Loucy (cell line): ENCODE measurements around the gene SLC46A3.

Experiments
- H2AFZ ChIP-seq: fragments of 200-600 bp; sonication (generic); 2 replicates; pipeline ENCODE4 v1.6.0; 2016; ENCODE audit warnings: antibody characterized with exemption, mild to moderate bottlenecking, low read length, moderate library complexity
- H3F3A ChIP-seq: fragments of 200-600 bp; 2 replicates; pipeline ENCODE4 v1.6.0; 2016; ENCODE audit warnings: antibody characterized with exemption, low read depth, mild to moderate bottlenecking
- H3K27me3 ChIP-seq: fragments of 200-600 bp; sonication (generic); 2 replicates; pipeline ENCODE4 v1.6.1; 2014; ENCODE audit warnings: low read length, mild to moderate bottlenecking; ENCODE audit not compliant: insufficient read depth, poor library complexity, severe bottlenecking
- H3K36me3 ChIP-seq: fragments of 200-600 bp; sonication (generic); 2 replicates; pipeline ENCODE4 v1.6.1; 2016; ENCODE audit warnings: low read length; ENCODE audit not compliant: insufficient read depth
- H3K4me1 ChIP-seq: fragments of 200-600 bp; sonication (generic); 2 replicates; pipeline ENCODE4 v1.5.1; 2014; ENCODE audit warnings: low read length, mild to moderate bottlenecking; ENCODE audit not compliant: insufficient read depth, poor library complexity, severe bottlenecking
- H3K4me2 ChIP-seq: fragments of 200-600 bp; sonication (generic); 2 replicates; pipeline ENCODE4 v1.6.0; 2014; ENCODE audit warnings: antibody characterized with exemption, low read length, low read depth, mild to moderate bottlenecking; ENCODE audit not compliant: poor library complexity, severe bottlenecking
- H3K4me3 ChIP-seq: fragments of 200-600 bp; sonication (generic); 2 replicates; pipeline ENCODE4 v1.5.1; 2014; ENCODE audit warnings: low read length, mild to moderate bottlenecking, mixed read lengths; ENCODE audit not compliant: poor library complexity, severe bottlenecking
- H3K79me2 ChIP-seq: fragments of 200-600 bp; sonication (generic); 2 replicates; pipeline ENCODE4 v1.6.1; 2014; ENCODE audit warnings: low read length; ENCODE audit not compliant: insufficient read depth
- H3K9ac ChIP-seq: fragments of 200-600 bp; sonication (generic); 2 replicates; pipeline ENCODE4 v1.6.0; 2014; ENCODE audit warnings: mild to moderate bottlenecking, low read depth, low read length, moderate library complexity; ENCODE audit not compliant: poor library complexity, severe bottlenecking
- H3K9me2 ChIP-seq: fragments of 200-600 bp; sonication (generic); replicated peaks from 2 replicates; pipeline ENCODE4 v1.6.1; 2016; ENCODE audit warnings: low read depth, low read length, mixed read lengths
- H3K9me3 ChIP-seq: fragments of 200-600 bp; sonication (generic); 2 replicates; pipeline ENCODE4 v1.6.1; 2014; ENCODE audit warnings: mild to moderate bottlenecking, antibody characterized with exemption, low read length, low read depth; ENCODE audit not compliant: insufficient read depth
- H4K20me1 ChIP-seq: fragments of 200-600 bp; sonication (generic); 2 replicates; pipeline ENCODE4 v1.6.0; 2014; ENCODE audit warnings: antibody characterized with exemption, low read length, mild to moderate bottlenecking; ENCODE audit not compliant: insufficient read depth, poor library complexity, severe bottlenecking
- EZH2phosphoT487 ChIP-seq: fragments of 200-600 bp; IDR thresholded peaks from 2 replicates; pipeline ENCODE4 v1.6.1; 2018; ENCODE audit warnings: antibody characterized with exemption, mild to moderate bottlenecking, moderate library complexity, borderline replicate concordance
- TF ChIP-seq, protein P1 (sequence below): fragments of 200-600 bp; sonication (generic); conservative IDR thresholded peaks from 2 replicates; pipeline ENCODE4 v1.5.1; 2014; ENCODE audit warnings: mild to moderate bottlenecking, antibody characterized with exemption, low read length

The SLC46A3 gene

DNA sequence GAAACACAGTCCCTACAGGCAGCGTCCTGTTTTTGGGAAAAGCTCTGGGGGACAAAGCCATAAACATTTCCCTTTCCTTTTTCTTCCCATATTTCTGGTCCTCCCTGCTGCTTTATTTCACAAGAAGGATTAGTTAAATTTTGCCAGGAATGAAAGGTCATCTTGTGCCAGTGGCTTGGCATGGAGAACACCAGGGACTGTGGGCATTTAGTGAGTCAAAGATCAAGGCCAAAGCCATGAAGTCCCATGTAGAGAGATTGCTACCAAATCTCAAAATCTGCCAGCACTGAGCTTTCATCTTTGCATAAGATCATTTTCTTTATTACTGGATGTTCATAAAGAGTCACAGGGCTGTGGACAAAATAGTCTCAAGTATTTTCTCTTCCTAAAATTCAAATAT is 29.1 kb upstream of the SLC46A3 start:
- H3K4me2 ChIP-seq: no peak overlapping the region
- no peaks in the 10 kb centered on the region for H3K79me2 ChIP-seq
- H3K9me2 ChIP-seq: no peaks in the 10 kb centered on the region
- H3K4me3 ChIP-seq: no peak overlapping the region
- no peaks in the 10 kb centered on the region for H3K27me3 ChIP-seq
- H3F3A ChIP-seq: 0 out of 2 replicates have a peak, but pooled peaks cover 6% of the 10 kb centered on the region
- H3K36me3 ChIP-seq: no peaks in the 10 kb centered on the region
- H3K9me3 ChIP-seq: no peaks in the 10 kb centered on the region
- no peak for TF ChIP-seq EZH2phosphoT487
- TF ChIP-seq, protein P1, sequence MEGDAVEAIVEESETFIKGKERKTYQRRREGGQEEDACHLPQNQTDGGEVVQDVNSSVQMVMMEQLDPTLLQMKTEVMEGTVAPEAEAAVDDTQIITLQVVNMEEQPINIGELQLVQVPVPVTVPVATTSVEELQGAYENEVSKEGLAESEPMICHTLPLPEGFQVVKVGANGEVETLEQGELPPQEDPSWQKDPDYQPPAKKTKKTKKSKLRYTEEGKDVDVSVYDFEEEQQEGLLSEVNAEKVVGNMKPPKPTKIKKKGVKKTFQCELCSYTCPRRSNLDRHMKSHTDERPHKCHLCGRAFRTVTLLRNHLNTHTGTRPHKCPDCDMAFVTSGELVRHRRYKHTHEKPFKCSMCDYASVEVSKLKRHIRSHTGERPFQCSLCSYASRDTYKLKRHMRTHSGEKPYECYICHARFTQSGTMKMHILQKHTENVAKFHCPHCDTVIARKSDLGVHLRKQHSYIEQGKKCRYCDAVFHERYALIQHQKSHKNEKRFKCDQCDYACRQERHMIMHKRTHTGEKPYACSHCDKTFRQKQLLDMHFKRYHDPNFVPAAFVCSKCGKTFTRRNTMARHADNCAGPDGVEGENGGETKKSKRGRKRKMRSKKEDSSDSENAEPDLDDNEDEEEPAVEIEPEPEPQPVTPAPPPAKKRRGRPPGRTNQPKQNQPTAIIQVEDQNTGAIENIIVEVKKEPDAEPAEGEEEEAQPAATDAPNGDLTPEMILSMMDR: no peak
- no peak overlapping the region for H2AFZ ChIP-seq
- H3K9ac ChIP-seq: no peak overlapping the region
- no peaks in the 10 kb centered on the region for H4K20me1 ChIP-seq
- peaks cover 28% of the 10 kb centered on the region for H3K4me1 ChIP-seq

DNA sequence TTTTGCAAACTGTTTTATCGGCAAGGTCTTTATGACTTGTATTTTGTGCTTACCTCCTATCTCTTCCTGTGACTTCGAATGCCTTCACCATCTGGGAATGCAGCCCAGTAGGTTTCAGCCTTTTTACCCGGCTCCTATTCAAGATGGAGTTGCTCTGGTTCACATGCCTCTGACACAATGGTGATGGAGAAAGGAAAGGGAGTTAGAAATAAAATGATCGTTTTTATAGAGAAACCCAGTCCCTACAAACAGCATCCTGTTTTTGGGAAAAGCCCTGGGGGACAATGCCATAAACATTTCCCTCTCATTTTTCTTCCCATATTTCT is 27.5 kb upstream of the SLC46A3 start:
- Histone ChIP-seq H3K9me2 (no peaks in the 10 kb centered on the region), H3K27me3 (no peaks in the 10 kb centered on the region), H3K9ac (no peak overlapping the region), H2AFZ (no peak overlapping the region), H3K4me2 (no peak overlapping the region), H4K20me1 (no peaks in the 10 kb centered on the region), H3K4me3 (no peak overlapping the region), H3K36me3 (no peaks in the 10 kb centered on the region), H3F3A (0 out of 2 replicates have a peak, but pooled peaks cover 6% of the 10 kb centered on the region), H3K4me1 (peaks cover 23% of the 10 kb centered on the region), H3K79me2 (no peaks in the 10 kb centered on the region), H3K9me3 (no peaks in the 10 kb centered on the region)
- TF ChIP-seq EZH2phosphoT487: no peak
- TF ChIP-seq, protein P1: no peak

DNA sequence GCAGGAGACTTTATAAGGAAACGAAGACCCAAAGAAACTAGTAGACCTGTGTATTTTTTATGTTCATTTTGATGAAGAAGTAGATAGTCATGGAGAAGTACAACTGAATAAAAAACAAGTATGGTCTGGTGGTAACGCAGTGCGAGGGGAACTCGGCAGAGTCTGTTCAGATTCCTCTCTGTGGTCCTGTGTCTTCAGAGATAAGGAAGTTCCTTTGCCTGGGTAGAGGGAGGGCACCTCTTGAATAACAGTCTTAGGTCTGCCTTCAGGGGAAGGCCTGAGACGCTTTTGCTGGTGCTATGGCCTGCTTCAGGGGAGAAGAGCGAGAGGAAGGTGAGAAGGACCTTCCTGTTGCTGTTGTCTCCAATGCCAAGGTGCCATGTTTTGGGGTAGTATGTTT is 25.9 kb upstream of the SLC46A3 start:
- H2AFZ ChIP-seq: no peak overlapping the region
- H3K27me3 ChIP-seq: no peaks in the 10 kb centered on the region
- H3K4me1 ChIP-seq: peaks cover 7% of the 10 kb centered on the region
- no peaks in the 10 kb centered on the region for H3K9me3 ChIP-seq
- H3K9ac ChIP-seq: no peak overlapping the region
- no peaks in the 10 kb centered on the region for H3K36me3 ChIP-seq
- no peaks in the 10 kb centered on the region for H3F3A ChIP-seq
- no peaks in the 10 kb centered on the region for H4K20me1 ChIP-seq
- no peaks in the 10 kb centered on the region for H3K9me2 ChIP-seq
- H3K4me2 ChIP-seq: no peak overlapping the region
- no peak overlapping the region for H3K4me3 ChIP-seq
- H3K79me2 ChIP-seq: no peaks in the 10 kb centered on the region
- TF ChIP-seq EZH2phosphoT487: no peak

DNA sequence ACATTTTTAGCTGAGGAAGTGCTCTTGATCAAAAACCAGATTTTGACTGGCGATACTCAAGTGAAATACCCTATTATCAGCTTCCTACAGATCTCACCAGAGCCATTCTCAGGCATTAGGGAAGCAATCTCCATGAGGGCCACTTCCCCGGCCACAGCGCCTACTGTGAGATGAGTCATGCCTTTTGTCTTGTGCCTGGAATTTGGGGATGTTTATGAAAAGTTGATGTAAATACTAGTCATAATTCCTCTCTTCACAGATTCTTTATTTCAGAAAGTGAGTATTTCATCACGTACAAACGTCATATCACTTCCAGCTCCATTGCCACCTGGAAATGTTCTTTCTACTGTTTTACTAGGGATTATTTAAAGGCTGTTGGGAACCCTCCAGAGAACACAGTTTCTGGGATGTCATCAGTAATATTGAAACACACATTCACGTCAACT is 25.3 kb upstream of the SLC46A3 start:
- H3F3A ChIP-seq: no peaks in the 10 kb centered on the region
- no peaks in the 10 kb centered on the region for H3K9me2 ChIP-seq
- no peak overlapping the region for H3K4me3 ChIP-seq
- H3K27me3 ChIP-seq: no peaks in the 10 kb centered on the region
- H3K79me2 ChIP-seq: no peaks in the 10 kb centered on the region
- H3K4me1 ChIP-seq: peaks cover 2% of the 10 kb centered on the region
- TF ChIP-seq, protein P1: no peak
- no peak for TF ChIP-seq EZH2phosphoT487
- no peak overlapping the region for H2AFZ ChIP-seq
- H3K9ac ChIP-seq: no peak overlapping the region
- no peaks in the 10 kb centered on the region for H3K36me3 ChIP-seq
- no peak overlapping the region for H3K4me2 ChIP-seq
- H4K20me1 ChIP-seq: no peaks in the 10 kb centered on the region
- no peaks in the 10 kb centered on the region for H3K9me3 ChIP-seq
